ENCODE data around the gene PLA2G2F.

PLA2G2F gene, protein sequence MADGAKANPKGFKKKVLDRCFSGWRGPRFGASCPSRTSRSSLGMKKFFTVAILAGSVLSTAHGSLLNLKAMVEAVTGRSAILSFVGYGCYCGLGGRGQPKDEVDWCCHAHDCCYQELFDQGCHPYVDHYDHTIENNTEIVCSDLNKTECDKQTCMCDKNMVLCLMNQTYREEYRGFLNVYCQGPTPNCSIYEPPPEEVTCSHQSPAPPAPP
- 0 to 4.2 (median 0) reads per million in 17 experiments for total RNA-seq

GRCh38 chr1:20138961-20139550 is at the start of gene PLA2G2F:
PLA2G2F (plus strand) TSS chr1:20139323; CDS start chr1:20139428, 105 bp downstream.
- DNase-seq: no peak

DNA sequence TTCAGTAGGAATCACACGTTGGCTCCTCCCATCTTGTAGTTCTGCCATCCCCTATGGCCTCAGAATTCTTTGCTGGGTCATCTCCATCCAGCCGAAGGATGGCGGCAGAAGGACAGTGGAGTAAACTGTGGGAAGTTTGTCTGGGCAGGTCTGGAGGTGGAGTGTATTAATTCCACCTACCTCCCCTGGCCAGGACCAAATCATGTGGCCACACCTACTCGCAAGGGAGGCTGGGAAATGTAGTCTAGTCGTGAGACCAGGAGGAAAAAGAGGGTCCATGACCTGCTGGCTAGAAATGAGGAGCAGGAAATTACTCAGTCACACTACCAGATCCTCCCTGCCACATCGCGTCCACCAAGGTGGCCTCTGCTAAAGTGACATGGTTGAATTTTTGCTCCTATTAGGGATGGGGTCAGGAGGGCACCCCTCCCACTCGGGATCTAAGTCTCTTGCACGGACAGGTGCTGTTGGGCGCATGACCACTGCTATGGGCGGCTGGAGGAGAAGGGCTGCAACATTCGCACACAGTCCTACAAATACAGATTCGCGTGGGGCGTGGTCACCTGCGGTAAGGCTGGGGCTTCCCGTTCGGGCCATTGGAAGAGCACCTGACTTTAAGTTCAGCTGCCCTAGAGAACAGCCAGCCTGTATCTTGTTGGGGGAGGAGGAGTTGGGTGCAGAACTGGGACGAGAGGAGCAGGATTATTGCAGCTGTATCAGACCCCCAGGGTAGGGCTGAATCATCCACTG is 49.6 kb upstream of the PLA2G2F start:
- DNase-seq: no peak

DNA sequence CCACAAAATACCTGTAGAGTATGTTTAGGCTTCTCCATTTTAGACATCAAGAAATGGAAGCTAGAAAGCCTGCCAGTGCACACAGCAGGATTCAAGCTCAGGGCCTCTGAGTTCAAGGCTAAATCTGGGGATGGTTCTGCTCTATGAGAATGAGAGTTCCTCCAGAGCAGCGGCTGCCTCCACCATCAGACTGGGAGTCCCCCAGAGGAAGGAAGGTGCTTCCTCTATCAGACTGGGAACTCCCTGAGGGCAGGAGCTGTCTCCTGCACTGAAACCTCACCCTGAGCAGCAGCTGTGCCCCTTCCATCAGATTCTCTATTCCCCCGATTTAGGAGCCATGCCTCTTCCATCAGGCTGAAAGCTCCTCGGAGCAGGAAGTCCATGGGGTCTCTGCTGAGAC is 49.0 kb upstream of the PLA2G2F start:
- DNase-seq: no peak

DNA sequence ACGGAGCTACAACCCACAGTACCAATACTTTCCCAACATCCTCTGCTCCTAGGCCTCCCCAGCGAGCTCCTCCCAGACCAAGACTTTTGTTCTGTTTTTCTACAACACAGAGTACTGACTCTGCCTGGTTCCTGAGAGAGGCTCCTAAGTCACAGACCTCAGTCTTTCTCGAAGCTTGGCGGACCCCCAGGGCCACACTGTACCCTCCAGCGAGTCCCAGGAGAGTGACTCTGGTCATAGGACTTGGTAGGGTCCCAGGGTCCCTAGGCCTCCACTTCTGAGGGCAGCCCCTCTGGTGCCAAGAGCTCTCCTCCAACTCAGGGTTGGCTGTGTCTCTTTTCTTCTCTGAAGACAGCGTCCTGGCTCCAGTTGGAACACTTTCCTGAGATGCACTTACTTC is 48.5 kb upstream of the PLA2G2F start:
- no peak for DNase-seq

DNA sequence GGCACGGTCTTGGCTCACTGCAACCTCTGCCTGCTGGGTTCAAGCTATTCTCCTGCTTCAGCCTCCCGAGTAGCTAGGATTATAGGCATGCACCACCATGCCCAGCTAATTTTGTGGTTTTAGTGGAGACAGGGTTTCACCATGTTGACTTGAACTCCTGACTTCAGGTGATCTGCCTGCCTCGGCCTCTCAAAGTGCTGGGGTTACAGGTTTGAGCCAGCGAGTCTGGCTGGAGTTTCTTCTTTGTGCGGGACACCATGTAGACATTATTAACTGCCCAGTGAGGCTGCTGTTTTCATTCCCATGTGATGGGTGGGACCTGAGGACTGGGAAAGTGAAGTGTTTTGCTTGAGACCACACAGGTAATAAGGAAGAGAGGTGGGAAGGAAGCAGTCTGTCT is 45.8 kb upstream of the PLA2G2F start:
- no peak for DNase-seq

DNA sequence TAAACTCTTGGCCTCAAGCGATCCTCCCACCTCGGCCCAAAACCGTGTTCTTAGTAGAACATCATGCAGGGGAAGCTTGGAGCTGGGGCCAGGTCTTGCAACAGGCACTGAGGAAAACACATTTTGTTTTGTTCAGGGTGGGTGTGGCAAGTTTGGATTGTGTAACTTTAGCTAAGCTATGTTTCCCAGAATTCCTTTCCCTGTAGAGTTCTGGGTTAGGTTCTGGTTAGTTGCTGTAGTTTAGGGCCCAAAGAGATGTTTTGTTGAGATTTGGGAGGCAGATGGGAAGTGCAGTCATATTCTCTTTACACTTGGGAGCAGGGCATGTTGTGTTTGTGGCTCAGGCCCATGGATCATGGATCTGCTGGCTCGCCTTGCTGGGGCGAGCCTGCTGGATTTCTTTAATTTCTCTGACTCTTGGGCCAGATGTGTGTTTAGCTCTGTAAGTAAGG is 45.2 kb upstream of the PLA2G2F start:
- peak in 1 of 4 experiments; percentile 12 for DNase-seq

DNA sequence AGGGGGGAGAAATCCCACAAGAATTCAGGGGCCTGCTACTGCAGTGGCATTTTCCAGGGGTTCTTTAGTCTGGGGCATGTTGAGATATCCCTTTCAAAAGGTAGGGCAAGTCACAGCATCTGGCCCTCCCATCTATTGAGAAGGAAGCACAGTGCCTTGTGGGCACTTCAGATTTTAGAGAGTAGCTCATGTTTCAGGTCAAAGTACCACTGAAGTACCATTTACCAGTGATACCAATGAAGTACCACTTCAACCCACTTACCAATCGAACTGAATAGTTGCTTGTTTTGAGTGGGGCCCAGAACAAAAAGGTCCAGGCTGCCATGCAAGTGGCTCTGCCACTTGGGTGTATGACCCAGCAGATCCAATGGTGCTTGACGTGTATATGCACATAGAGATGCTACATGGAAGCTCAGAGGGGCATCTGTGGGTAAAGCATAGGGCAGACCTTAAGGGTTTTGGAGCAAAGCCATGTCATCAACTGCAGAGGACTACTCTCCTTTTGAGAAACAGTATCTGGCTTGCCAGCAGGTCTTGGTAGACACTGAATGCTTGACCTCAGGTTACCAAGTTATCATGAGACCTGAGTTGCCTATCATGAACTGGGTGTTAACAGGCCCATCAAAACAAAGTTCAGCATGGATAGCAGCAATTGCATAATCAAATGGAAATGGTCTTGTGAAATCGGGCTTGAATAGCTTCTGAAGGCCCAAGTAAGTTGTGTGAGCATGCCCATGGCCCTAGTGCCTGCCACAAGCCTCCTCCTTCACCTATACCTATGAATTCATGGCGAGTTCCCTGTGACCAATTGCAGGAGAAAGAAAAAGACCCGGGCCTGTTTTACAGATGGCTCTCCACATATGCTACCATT is 43.3 kb upstream of the PLA2G2F start:
- peak in 1 of 4 experiments; percentile 28 for DNase-seq

DNA sequence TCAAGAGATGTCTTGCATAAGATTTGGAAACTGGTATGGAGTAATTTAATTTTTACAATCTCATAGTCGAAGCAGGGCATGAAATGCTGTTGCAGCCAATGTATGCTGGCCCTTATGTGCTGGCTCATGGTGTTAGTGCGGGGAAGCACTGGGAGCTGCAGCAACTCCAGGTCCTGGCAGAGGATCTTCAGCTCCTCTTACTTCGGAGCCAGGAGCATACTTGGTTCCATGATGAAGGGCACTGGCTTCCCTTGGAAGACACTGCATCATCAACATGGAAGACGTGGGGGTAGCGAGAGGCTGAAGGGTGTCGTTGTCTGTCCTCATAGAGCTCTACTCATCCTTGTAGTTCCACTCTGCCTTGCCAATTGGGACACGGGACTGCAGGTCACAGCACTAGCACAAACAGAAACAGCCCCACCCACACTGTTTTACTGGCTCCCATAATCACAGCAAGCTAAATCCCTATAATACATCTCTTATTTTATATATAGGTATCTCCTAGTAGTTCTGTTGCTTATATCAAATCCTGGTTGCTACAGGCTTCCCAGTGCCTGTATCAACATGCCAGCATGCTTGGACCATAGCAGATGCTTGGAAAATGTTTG is 42.2 kb upstream of the PLA2G2F start:
- no peak for DNase-seq

DNA sequence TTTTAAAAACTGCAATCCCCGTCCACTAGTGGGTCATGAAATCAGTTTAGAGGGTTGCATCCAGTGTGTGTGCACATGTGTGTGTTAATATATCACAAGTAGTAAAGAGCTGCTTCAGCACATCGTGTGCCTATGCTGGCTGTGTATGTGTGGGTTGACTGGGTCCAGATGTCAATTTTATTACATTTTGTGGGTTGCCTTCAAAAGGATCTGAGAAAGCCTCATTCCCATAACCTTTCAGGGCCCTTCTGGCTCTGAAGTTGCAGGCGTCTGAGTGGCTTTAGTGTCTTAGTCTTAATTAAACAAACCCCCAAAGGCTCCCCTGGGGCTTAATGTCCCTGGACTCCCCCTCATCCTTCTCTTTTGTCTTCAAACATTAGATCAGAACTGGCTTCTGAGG is 39.6 kb upstream of the PLA2G2F start:
- DNase-seq: no peak

DNA sequence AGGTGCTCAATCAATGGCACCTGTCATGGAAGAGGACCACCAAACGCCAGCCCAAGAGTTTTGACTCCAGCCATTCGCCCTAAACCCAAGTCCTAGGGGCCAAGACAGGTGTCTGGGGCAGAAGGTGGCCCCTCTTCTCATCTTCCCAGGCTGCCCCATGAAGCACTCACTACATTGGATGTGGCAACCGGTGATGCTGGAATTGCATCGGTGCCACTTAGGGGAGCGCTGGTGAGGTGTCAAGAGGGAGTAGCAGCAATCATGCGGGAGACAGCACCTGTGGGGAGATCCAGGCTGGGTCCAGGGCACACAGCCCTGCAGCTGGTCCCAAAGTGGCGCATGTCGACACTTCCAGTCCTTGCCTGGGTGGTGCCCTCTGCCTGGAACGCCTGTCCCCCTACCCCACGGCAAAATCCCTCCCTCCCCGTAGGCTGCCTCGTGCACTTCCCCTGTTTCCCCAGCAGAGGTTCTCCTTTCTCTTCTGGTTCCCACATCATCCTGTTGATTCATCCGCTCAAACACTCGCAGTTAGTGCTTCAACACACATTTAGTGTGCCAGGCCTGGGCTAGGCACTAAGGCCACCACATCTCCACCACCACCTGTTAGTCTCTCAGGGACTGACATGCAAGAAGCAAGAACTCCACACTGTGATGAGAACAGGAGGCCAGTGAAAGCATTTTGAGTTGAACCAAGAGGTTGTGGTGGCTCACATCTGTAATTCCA is 38.3 kb upstream of the PLA2G2F start:
- DNase-seq: peak; percentile 57 to 79 (median 66)

GRCh38 chr1:20102875-20103274 is 36.2 kb upstream of the PLA2G2F start:
- peak in 2 of 4 experiments; percentile 27 to 42 for DNase-seq

GRCh38 chr1:20105856-20106255 is 33.3 kb upstream of the PLA2G2F start:
- DNase-seq: no peak

GRCh38 chr1:20107351-20107750 is 31.8 kb upstream of the PLA2G2F start:
- no peak for DNase-seq

- no peak for DNase-seq
These were observed 31.3 kb upstream of the PLA2G2F start for GRCh38 chr1:20107796-20108195.

DNA sequence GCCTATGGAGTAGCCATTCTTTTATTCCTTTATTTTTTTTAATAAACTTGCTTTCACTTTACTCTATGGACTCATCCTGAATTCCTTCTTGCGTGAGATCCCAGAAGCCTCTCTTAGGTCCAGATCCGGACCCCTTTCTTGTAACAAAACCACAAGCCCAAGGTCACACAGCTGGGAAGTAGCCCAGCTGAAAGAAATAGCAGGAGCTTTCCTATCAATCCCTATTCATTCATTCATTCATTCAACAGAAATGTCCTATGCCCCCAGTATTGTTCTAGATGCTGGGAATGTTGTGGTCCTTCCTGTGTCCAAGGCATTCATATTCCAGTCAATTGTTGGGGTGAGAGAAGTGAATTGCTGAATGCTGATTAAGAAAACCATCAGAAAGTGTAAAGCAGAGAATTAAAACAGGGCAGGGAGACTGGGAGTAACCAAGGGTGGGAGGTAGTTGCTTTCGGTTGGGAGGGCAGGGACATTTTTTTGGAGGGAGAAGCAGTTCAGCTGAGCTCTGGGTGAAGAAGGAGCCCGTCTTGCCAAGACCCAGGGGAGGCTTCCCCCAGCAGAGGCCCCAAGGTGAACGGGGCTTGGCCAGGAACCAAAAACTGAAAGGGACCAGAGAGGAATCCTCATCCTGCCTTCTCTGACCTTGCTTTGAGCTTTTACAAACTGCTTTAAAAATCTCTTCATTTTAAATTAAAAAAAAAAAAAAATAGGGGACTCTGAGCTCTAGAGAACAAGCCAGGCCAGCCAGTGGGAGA is 30.6 kb upstream of the PLA2G2F start:
- DNase-seq: no peak

DNA sequence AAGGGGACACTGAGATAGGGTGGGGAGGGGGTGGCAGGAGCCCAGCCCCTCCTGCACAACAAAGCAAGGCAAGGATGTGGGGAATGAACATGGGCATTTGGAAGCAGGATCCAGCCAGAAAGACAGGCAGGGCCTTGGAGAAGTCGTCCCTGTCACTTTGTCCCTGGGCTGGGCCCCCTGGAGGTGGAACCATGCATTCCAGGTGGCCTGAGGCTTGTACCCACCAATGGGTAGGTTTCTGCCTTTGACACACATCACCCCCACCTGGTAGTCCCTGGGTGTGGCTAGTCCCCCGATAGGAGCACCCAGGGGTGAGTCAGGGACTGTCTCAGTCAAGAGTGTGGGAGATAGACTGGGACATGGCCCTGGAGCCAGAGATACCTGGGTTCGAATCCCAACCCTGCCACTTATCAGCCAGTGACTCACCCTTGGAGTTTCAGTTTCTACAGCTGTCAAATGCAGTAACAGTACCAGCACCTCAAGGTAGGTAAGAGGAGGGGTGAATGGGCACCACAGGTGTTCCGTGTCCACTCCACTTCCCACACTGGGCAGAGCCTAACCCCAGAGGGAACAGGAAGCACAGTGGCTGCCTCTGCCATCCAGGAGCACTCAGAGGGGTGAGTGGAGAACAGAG is 29.8 kb upstream of the PLA2G2F start:
- no peak for DNase-seq

- peak in 1 of 4 experiments; percentile 7 for DNase-seq
These were observed 28.4 kb upstream of the PLA2G2F start for GRCh38 chr1:20110679-20111078.

GRCh38 chr1:20111452-20111851 is 27.7 kb upstream of the PLA2G2F start:
- no peak for DNase-seq

- no peak for DNase-seq
These were observed 26.7 kb upstream of the PLA2G2F start for GRCh38 chr1:20112279-20113000.
